HG03175 (cell line): Measurements from ENCODE around the gene MOB3A.
A peak's percentile ranks its signal among the peaks of the same experiment; 100 is the strongest.

ENCODE experiments used
- ATAC-seq: cut with Tn5 transposase; IDR thresholded peaks from one replicate; pipeline ENCODE4 v1.9.1; 2021; ENCODE audit warnings: mild to moderate bottlenecking, moderate library complexity; ENCODE audit not compliant: unreplicated experiment

MOB3A gene

GRCh38 chr19:2083174-2083854 lies 12.8 kb downstream of the MOB3A start:
- no peak for ATAC-seq

GRCh38 chr19:2081873-2082810 lies 14.0 kb downstream of the MOB3A start:
- ATAC-seq: no peak

- no peak for ATAC-seq
Measured at GRCh38 chr19:2080336-2080988, 15.7 kb downstream of the MOB3A start.

- no peak for ATAC-seq
Measured at GRCh38 chr19:2079865-2080301, 16.2 kb downstream of the MOB3A start.

GRCh38 chr19:2079076-2079864 lies 16.9 kb downstream of the MOB3A start:
- ATAC-seq: no peak

GRCh38 chr19:2077833-2078619 lies 18.1 kb downstream of the MOB3A start:
- ATAC-seq: no peak

- no peak for ATAC-seq
Measured at GRCh38 chr19:2077398-2077797, 18.7 kb downstream of the MOB3A start.

- ATAC-seq: no peak
Measured at GRCh38 chr19:2076526-2076944, 19.6 kb downstream of the MOB3A start.

GRCh38 chr19:2072757-2073551 lies 23.2 kb downstream of the MOB3A start:
- ATAC-seq: no peak

- ATAC-seq: no peak
Measured at GRCh38 chr19:2070986-2071673, 25.0 kb downstream of the MOB3A start.

- ATAC-seq: no peak
Measured at GRCh38 chr19:2070436-2070827, 25.7 kb downstream of the MOB3A start.

GRCh38 chr19:2064788-2065524 lies 31.2 kb downstream of the MOB3A start:
- no peak for ATAC-seq

- no peak for ATAC-seq
Measured at GRCh38 chr19:2064395-2064787, 31.7 kb downstream of the MOB3A start.

GRCh38 chr19:2063824-2064223 lies 32.3 kb downstream of the MOB3A start:
- ATAC-seq: no peak

GRCh38 chr19:2062770-2063169 lies 33.4 kb downstream of the MOB3A start:
- ATAC-seq: no peak

- ATAC-seq: no peak
Measured at GRCh38 chr19:2062389-2062729, 33.8 kb downstream of the MOB3A start.

- peak; percentile 84 for ATAC-seq
Measured at GRCh38 chr19:2061495-2062388, 34.4 kb downstream of the MOB3A start.
